ENCODE results near the gene IFNAR2. TPM values are rescaled to one million over a fixed set of nuclear protein-coding genes. Genes with fewer than 3 reads are reported as not detected.

The IFNAR2 gene
- 7.7 TPM for total RNA-seq

DNA sequence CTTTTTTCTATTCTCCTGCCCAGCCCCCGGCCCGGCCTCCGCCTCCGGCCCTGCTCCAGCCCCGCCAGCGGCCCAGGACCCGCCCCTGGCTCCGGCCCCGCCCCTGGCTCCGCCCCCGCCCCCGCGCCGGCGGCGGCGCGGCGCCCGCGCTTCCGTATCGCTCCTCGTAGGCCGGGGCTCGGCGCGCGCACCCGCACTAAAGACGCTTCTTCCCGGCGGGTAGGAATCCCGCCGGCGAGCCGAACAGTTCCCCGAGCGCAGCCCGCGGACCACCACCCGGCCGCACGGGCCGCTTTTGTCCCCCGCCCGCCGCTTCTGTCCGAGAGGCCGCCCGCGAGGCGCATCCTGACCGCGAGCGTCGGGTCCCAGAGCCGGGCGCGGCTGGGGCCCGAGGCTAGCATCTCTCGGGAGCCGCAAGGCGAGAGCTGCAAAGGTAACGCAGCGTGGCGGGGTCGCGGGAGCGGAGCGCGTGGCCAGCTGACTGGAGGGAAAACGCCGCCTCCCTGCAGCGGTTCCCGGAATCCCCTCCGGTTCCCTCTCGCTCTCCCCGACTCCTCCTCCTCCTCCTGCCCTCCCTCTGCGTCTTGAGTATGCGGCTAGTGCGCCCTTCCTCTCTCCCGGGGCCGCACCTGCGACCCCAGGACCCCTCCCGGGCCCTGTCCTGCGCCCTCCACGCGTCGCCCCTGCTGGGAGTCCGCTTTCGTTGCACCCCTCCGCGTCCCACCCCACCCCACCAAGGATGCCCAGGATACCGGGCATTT lies at the start of gene IFNAR2:
TSS of gene IFNAR2 (plus strand) at position 155 of the 761 bp plus-strand sequence. CDS start 11,985 bp downstream, outside the sequence.
- ATAC-seq: peak; percentile 84

GRCh38 chr21:33185852-33186251 lies 43.9 kb upstream of the IFNAR2 start:
- ATAC-seq: no peak

- ATAC-seq: no peak
Measured at GRCh38 chr21:33187276-33187675, 42.5 kb upstream of the IFNAR2 start.

- ATAC-seq: no peak
Measured at GRCh38 chr21:33189237-33189636, 40.5 kb upstream of the IFNAR2 start.

- no peak for ATAC-seq
Measured at GRCh38 chr21:33189824-33190223, 39.9 kb upstream of the IFNAR2 start.

GRCh38 chr21:33196941-33197374 lies 32.8 kb upstream of the IFNAR2 start:
- ATAC-seq: peak; percentile 26

DNA sequence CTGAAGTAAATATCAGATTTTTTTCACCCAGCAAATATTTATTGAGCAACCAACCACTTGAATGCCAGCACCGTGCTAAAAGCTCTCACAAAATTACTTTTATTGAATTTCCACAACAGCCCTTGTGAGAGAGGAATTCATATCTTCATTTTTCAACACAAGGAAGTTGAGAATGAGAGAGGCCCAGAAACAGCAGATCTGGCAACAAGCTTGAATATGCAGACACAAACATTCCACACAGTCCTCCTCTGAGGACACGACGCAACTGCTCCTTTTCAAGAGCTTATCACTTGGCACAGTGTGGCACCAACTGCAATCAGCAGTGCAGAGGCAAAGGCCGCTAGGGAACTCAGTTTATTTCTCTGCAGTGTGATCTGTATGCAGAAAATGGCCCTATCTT lies 32.2 kb upstream of the IFNAR2 start:
- ATAC-seq: no peak

DNA sequence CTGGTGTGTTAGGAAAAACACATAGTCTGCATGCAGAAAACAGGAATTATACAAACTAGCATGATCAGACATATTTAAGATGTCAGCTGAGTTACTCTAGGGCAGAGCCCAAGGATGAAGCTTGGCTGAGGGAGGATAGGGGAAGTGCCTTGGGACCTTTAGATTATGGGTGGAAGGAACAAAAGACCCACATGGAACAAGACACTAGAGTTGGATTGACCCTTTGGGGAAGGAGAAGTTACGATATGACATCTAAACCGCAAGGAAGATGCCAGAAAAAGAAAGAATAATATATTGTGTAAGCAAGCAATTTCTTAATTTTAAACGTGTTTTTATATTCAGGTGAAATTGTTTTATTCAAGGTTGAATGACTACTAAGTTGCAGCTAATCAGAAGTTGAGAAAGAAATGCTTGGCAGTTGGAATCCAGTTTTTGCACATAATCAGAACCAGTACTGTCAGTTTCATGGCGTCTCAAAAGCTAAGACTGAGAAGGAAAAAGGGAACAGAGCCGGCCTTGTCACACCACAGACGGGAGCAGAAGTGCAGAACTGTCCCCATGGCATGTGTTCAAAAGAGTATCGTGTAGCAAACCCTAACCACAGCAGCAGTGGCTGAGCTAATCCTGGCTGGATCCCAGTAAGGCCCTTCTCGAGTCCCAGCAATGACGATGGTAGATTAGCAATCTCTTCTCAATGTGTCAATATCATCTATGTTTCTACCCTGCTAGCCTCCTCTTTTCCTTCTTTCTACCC lies 31.2 kb upstream of the IFNAR2 start:
- no peak for ATAC-seq

GRCh38 chr21:33199100-33199464 lies 30.7 kb upstream of the IFNAR2 start:
- no peak for ATAC-seq

GRCh38 chr21:33199516-33200217 lies 30.1 kb upstream of the IFNAR2 start:
- peak; percentile 84 for ATAC-seq

- no peak for ATAC-seq
Measured at GRCh38 chr21:33201956-33202355, 27.8 kb upstream of the IFNAR2 start.

GRCh38 chr21:33202464-33203363 lies 27.0 kb upstream of the IFNAR2 start:
- ATAC-seq: no peak

DNA sequence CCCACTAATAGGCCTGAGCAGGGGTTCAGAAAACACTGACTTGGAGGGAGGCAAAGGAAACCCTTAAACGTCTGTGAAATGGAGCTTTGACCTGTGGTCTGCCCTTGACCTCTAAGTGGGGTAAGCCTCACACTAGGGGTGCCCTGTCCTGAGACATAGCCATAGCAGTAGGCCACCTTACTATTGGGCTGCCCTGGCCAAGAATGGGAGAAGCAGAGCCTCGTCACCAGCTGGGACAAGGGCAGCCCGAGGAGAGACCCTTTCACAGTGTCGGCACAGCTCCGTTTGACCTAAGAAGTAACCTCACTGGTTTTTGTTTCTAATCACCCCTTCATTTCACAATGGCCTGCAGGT lies 26.4 kb upstream of the IFNAR2 start:
- ATAC-seq: no peak

DNA sequence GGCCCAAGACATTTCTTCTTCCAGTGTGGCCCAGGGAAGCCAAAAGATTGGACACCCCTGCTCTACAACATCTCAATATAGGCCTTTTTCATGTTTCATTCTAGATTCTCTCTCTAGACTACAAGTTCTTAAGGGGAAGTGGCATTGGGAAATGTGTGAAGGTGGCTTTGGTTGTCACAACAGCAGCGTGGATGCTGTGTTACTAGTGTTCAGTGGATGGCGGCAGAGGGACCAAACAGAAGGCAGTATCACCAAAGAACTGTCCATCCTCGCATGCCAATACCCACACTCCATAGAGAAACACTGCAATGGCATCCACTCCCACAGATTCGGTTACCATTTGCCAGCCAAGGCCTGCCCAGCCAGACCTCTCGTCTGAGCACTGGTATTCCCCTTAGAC lies 24.3 kb upstream of the IFNAR2 start:
- peak; percentile 14 for ATAC-seq

DNA sequence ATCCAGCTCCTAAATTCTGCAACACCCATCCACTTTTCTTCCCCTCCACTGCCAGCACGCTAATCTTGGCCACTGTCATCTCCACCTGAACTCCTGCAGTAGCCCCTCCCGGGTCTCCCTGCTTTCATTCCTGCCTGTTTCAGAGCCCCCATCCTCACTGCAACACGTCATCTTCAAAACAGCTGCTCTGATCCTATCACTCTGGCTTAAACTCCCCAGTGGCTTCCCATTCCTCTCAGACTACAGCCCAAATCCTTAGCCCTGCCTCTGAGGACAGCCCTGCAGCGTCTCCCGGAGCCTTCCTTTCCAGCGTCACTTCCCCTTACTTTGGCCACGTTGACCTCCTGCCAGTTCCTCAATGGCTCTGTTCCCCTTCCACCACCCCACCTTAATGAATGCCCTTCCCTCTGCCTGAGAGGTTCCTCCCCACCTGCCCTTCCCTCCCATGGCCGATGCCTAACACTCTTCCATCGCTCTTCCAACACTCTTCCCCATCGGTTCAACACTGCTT lies 22.9 kb upstream of the IFNAR2 start:
- ATAC-seq: no peak

DNA sequence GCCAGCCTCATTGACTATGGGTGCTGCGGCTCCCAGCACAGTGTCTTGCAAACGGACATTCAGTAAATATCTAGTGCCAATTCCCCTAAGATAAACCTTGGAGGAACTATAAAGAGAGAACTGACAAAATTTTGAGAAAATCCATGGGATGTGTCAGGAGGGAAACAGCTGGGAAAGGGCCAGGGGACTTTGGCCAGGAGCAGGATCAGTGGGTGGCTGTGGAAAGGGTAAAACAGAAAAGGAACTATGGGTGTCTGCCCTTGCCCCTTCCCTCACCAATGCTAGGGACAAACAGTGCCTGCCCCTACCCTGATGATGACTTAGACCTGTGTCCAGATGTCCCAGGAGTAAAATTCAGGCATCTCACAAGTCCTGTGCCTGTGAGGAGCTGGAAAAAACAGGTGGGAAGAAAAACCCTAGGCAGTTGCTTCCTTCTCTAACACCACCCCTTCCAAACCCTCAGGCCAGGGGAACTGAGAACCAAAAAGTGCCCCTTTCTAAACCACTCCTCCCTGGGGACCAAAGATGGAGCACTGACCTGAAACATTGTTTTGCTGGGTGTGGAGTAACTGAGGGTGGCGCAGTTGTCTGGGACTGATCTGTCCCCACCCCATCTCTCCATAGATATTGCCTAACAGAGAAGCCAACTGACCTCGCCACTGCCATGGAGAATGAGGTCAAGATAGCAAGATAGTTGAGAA lies 22.1 kb upstream of the IFNAR2 start:
- ATAC-seq: no peak

DNA sequence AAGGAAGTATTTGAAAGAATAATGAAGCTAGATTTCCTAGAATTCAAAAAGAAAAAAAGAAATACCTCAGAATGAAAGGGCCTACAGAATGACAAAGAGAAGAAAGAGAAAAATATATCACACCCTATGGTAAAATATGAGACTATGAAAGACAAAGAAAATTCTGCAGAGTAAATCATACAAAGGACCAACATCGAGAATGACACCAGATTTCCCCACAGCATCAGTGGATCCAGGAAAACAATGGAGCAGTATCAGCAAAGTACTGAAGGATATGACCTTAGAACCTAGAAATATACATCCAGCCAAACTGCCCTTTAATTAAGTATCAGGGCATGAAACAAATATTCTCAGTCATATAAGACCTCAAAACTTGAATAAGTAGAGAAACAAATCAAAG lies 21.2 kb upstream of the IFNAR2 start:
- no peak for ATAC-seq

GRCh38 chr21:33211305-33211704 lies 18.4 kb upstream of the IFNAR2 start:
- no peak for ATAC-seq

DNA sequence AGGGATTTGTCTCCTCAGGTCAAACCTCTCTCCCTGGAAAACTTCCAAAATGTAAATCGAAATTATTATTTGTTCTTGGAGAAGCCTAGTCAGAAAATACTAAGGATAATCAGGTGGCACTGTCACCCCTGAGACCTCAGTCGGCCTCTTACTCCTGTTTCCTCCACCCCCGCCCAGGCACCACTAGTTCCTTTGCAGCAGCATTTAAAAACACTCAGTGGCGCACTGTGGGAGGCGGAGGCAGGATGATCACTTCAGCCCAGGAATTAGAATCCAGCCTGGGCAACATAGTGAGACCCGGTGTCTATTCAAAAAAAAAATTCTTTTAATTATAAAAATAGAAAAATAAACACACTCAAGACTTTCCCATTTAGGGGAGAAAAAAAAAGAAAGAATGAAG lies 18.0 kb upstream of the IFNAR2 start:
- no peak for ATAC-seq

DNA sequence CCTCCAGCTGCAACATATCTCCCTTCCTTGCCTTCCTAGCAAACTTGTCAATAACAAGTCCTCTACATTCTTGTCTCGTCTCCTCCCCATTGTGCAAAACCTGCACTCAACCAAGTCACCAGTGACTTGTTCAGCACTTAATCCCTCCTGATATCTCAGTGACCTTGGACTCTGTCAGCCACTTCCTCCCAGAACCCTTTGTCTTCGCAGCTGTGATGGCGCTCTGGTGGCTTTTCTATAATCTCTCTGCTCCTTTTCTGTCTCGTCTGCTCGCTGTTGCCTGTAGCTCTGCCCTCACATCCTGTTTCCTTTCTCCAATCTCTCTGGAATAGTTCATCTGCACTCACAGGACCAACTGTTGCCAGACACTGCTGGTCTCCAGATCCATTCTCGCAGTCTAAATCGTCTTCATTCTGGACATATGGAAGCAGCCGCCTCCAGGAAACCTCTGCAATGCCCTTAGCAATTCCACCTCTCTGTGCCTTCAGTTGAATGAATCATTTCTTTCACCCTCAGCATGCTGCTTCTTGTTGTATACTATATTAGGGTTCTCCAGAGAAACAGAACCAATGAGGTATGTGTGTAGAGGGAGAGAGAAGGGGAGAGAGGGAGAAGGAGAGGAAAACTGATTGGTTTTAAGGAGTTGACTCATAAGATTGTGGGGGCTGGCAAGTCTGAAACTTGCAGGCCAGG lies 17.4 kb upstream of the IFNAR2 start:
- ATAC-seq: peak; percentile 60

GRCh38 chr21:33214056-33214455 lies 15.7 kb upstream of the IFNAR2 start:
- no peak for ATAC-seq

Data from esophagus mucosa (tissue), 1 donor.